Measurements from ENCODE around the gene IFIT1.

DNA sequence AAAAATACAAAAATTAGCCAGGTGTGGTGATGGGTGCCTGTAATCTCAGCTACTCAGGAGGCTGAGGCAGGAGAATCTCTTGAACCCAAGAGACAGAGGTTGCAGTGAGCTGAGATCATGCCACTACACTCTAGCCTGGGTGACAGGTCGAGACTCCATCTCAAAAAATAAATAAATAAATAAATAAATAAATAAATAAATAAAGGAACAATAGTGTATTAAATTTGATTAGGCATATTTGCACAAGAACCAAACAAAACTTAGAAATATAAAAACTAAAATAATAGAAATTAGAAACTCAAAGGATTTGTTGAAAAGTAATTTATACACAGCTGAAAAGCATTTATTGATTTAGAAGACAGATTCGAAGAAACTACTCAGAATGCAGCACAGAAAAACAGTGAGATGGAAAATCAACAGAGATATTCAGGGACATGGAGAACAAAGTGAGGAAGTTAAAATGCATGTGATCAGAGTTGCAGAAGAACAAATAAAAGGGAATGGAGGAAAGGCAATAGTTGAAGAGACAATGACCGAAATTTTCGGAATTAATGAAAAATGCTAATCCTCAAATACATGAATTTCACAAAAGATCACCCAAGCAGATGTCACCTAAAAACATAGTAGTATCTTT lies 46.9 kb upstream of the IFIT1 start:
- TF ChIP-seq, protein P1, sequence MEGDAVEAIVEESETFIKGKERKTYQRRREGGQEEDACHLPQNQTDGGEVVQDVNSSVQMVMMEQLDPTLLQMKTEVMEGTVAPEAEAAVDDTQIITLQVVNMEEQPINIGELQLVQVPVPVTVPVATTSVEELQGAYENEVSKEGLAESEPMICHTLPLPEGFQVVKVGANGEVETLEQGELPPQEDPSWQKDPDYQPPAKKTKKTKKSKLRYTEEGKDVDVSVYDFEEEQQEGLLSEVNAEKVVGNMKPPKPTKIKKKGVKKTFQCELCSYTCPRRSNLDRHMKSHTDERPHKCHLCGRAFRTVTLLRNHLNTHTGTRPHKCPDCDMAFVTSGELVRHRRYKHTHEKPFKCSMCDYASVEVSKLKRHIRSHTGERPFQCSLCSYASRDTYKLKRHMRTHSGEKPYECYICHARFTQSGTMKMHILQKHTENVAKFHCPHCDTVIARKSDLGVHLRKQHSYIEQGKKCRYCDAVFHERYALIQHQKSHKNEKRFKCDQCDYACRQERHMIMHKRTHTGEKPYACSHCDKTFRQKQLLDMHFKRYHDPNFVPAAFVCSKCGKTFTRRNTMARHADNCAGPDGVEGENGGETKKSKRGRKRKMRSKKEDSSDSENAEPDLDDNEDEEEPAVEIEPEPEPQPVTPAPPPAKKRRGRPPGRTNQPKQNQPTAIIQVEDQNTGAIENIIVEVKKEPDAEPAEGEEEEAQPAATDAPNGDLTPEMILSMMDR (conservative IDR thresholded peaks at IDR 0.05; ENCODE audit: low read depth in 2 of 2): no peak
- no peak for TF ChIP-seq EZH2 (IDR thresholded peaks at IDR 0.05; ENCODE audit: low read depth, unreplicated experiment)
- TF ChIP-seq, protein P2, sequence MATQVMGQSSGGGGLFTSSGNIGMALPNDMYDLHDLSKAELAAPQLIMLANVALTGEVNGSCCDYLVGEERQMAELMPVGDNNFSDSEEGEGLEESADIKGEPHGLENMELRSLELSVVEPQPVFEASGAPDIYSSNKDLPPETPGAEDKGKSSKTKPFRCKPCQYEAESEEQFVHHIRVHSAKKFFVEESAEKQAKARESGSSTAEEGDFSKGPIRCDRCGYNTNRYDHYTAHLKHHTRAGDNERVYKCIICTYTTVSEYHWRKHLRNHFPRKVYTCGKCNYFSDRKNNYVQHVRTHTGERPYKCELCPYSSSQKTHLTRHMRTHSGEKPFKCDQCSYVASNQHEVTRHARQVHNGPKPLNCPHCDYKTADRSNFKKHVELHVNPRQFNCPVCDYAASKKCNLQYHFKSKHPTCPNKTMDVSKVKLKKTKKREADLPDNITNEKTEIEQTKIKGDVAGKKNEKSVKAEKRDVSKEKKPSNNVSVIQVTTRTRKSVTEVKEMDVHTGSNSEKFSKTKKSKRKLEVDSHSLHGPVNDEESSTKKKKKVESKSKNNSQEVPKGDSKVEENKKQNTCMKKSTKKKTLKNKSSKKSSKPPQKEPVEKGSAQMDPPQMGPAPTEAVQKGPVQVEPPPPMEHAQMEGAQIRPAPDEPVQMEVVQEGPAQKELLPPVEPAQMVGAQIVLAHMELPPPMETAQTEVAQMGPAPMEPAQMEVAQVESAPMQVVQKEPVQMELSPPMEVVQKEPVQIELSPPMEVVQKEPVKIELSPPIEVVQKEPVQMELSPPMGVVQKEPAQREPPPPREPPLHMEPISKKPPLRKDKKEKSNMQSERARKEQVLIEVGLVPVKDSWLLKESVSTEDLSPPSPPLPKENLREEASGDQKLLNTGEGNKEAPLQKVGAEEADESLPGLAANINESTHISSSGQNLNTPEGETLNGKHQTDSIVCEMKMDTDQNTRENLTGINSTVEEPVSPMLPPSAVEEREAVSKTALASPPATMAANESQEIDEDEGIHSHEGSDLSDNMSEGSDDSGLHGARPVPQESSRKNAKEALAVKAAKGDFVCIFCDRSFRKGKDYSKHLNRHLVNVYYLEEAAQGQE (IDR thresholded peaks at IDR 0.05; ENCODE audit: unreplicated experiment): no peak
- no peak for TF ChIP-seq EZH2phosphoT487 (IDR thresholded peaks at IDR 0.05; ENCODE audit: unreplicated experiment)
- TF ChIP-seq JUNB (IDR thresholded peaks at IDR 0.05; ENCODE audit: unreplicated experiment): no peak
- TF ChIP-seq, protein P3, sequence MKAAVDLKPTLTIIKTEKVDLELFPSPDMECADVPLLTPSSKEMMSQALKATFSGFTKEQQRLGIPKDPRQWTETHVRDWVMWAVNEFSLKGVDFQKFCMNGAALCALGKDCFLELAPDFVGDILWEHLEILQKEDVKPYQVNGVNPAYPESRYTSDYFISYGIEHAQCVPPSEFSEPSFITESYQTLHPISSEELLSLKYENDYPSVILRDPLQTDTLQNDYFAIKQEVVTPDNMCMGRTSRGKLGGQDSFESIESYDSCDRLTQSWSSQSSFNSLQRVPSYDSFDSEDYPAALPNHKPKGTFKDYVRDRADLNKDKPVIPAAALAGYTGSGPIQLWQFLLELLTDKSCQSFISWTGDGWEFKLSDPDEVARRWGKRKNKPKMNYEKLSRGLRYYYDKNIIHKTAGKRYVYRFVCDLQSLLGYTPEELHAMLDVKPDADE (IDR thresholded peaks at IDR 0.05): no peak
- TF ChIP-seq POLR2AphosphoS5 (IDR thresholded peaks at IDR 0.05; ENCODE audit: low read depth): no peak
- no peak for TF ChIP-seq STAT1 (IDR thresholded peaks at IDR 0.05; ENCODE audit: unreplicated experiment)
- TF ChIP-seq ZNF331 (CRISPR knock-in tag; IDR thresholded peaks at IDR 0.05; ENCODE audit: low read depth): no peak
- TF ChIP-seq NANOG (IDR thresholded peaks at IDR 0.05; ENCODE audit: borderline replicate concordance): no peak
- TF ChIP-seq CREB1 (CRISPR knock-in tag; IDR thresholded peaks at IDR 0.05; ENCODE audit: low read depth): no peak
- no peak for TF ChIP-seq ZNF114 (CRISPR knock-in tag; IDR thresholded peaks at IDR 0.05)
